B cell (primary cell): Measurements from ENCODE around the gene PSMD3. TPM values are rescaled to one million over a fixed set of nuclear protein-coding genes. Genes with fewer than 3 reads are reported as not detected.

Experiments
- ATAC-seq: fragments of 200-7000 bp; cut with Tn5 transposase; one replicate; pipeline ENCODE4 v1.10.0; 2021; ENCODE audit warnings: low read depth, mild to moderate bottlenecking, moderate number of reproducible peaks, moderate library complexity
- CTCF ChIA-PET: fragments of 350-600 bp; sonication (Branson Sonifier 250); formaldehyde crosslinking; loops from one replicate; lab custom pipeline; 2021; ENCODE audit warnings: antibody characterized with exemption, inconsistent platforms; lab: Charles Lee
- POLR2A ChIA-PET: fragments of 350-600 bp; sonication (Branson Sonifier 250); formaldehyde crosslinking; loops from one replicate; lab custom pipeline; 2021; ENCODE audit warnings: antibody characterized with exemption; lab: Charles Lee
- DNase-seq: peaks from one replicate; pipeline ENCODE4 v3.0.0; 2013
- H2AFZ ChIP-seq: 2 replicates; pipeline ENCODE4 v1.6.1; 2012; ENCODE audit warnings: mild to moderate bottlenecking, low read depth, low read length; ENCODE audit not compliant: insufficient read depth, poor library complexity, severe bottlenecking
- H3K27ac ChIP-seq, 2 donors: 1 replicate in 1 of 2; 2 replicates in 1 of 2; pipeline ENCODE4 v1.5.1; 2012 to 2013; ENCODE audit warnings: low read length in 2 of 2, mild to moderate bottlenecking in 2 of 2, moderate library complexity in 1 of 2
- H3K27me3 ChIP-seq, 4 experiments: fragments of 200-600 bp in 1 of 4; sonication (generic) in 1 of 4; replicated peaks in 1 of 4; 1 replicate in 2 of 4; 2 replicates in 2 of 4; pipeline versions ENCODE4 v1.6.1 to v1.7.0; 2013 to 2016; ENCODE audit warnings: low read length in 3 of 4, mild to moderate bottlenecking in 2 of 4, mixed read lengths in 1 of 4, moderate library complexity in 1 of 4; ENCODE audit not compliant: insufficient read depth in 4 of 4, control insufficient read depth in 3 of 4; ENCODE audit errors: control extremely low read depth in 1 of 4
- H3K36me3 ChIP-seq, 2 experiments: replicated peaks in 1 of 2; 1 replicate in 1 of 2; 2 replicates in 1 of 2; pipeline versions ENCODE4 v1.6.1 to v1.7.1; 2013; ENCODE audit warnings: low read length in 1 of 2; ENCODE audit not compliant: insufficient read depth in 2 of 2, control insufficient read depth in 1 of 2; ENCODE audit errors: control extremely low read depth in 1 of 2, extremely low read depth in 1 of 2
- H3K4me1 ChIP-seq, 2 donors: fragments of 200-600 bp in 1 of 2; sonication (generic) in 1 of 2; 1 replicate in 1 of 2; 2 replicates in 1 of 2; pipeline versions ENCODE4 v1.5.1 to v1.6.1; 2013 to 2017; ENCODE audit warnings: low read length in 2 of 2; ENCODE audit not compliant: control insufficient read depth in 2 of 2, insufficient read depth in 2 of 2
- H3K4me2 ChIP-seq: replicated peaks from 2 replicates; pipeline ENCODE3; 2012; ENCODE audit warnings: mild to moderate bottlenecking, low read depth, low read length; ENCODE audit not compliant: poor library complexity, severe bottlenecking
- H3K4me3 ChIP-seq, 5 experiments: fragments of 200-600 bp in 1 of 5; sonication (generic) in 1 of 5; 1 replicate in 3 of 5; 2 replicates in 2 of 5; pipeline versions ENCODE4 v1.5.1 to v1.7.0; 2011 to 2016; ENCODE audit warnings: low read length in 4 of 5, mild to moderate bottlenecking in 4 of 5, low read depth in 2 of 5, control low read depth in 1 of 5, moderate library complexity in 1 of 5; ENCODE audit not compliant: insufficient read depth in 1 of 5; ENCODE audit errors: control extremely low read depth in 1 of 5, extremely low read depth in 1 of 5
- H3K79me2 ChIP-seq: fragments of 200-600 bp; sonication (generic); one replicate; pipeline ENCODE4 v1.6.0; 2016; ENCODE audit warnings: low read length; ENCODE audit not compliant: control insufficient read depth, insufficient read depth
- H3K9ac ChIP-seq: fragments of 200-600 bp; sonication (generic); 2 replicates; pipeline ENCODE4 v1.6.1; 2017; ENCODE audit warnings: mild to moderate bottlenecking, low read length, moderate library complexity
- H3K9me3 ChIP-seq, 3 donors: one replicate each; pipeline versions ENCODE4 v1.6.1 to v1.7.1; 2013; ENCODE audit warnings: low read length in 2 of 3; ENCODE audit not compliant: control insufficient read depth in 2 of 3, insufficient read depth in 1 of 3; ENCODE audit errors: control extremely low read depth in 1 of 3
- H4K20me1 ChIP-seq: 2 replicates; pipeline ENCODE4 v1.6.0; 2012; ENCODE audit warnings: mild to moderate bottlenecking, low read length; ENCODE audit not compliant: insufficient read depth, control insufficient read depth, poor library complexity, severe bottlenecking
- H3K27ac Mint-ChIP-seq: one replicate; pipeline ENCODE4 v1.8.0; 2021; ENCODE audit warnings: mixed read lengths
- H3K27me3 Mint-ChIP-seq: one replicate; pipeline ENCODE4 v1.8.0; 2021; ENCODE audit warnings: mixed read lengths
- H3K4me1 Mint-ChIP-seq: one replicate; pipeline ENCODE4 v1.8.0; 2021; ENCODE audit warnings: mixed read lengths
- H3K4me3 Mint-ChIP-seq: one replicate; pipeline ENCODE4 v1.8.0; 2021; ENCODE audit warnings: mixed read lengths
- H3K9me3 Mint-ChIP-seq: one replicate; pipeline ENCODE4 v1.8.0; 2022; ENCODE audit warnings: mixed read lengths; ENCODE audit not compliant: insufficient read depth
- CTCF ChIP-seq: fragments of 200-600 bp; IDR thresholded peaks from one replicate; pipeline ENCODE4 v1.8.0; 2022; ENCODE audit warnings: antibody characterized with exemption, mild to moderate bottlenecking
- EZH2 ChIP-seq: IDR thresholded peaks from 2 replicates; pipeline ENCODE4 v1.6.1; 2012; ENCODE audit warnings: borderline replicate concordance, low read depth, mild to moderate bottlenecking, moderate library complexity, low read length; ENCODE audit not compliant: insufficient read depth, poor library complexity, severe bottlenecking
- WGBS: methylation state at CpG from one replicate; pipeline ENCODE4 v1.1.5; 2013; ENCODE audit warnings: missing lambda C conversion rate; ENCODE audit not compliant: insufficient coverage; 5-methylcytosine and 5-hydroxymethylcytosine counted together
- intact Hi-C: fragments of 100-400 bp; cut with micrococcal nuclease; formaldehyde crosslinking; loops from one replicate; pipeline ENCODE4 v1.10.0; 2022
- polyA plus RNA-seq: library from polyadenylated mRNA; depleted of rRNA; stranded (reverse); fragments of >200 nt; gene quantifications from 2 replicates; pipeline ENCODE4 v1.2.3, GENCODE V29; 2012
- total RNA-seq, 2 donors: library from RNA; stranded (reverse); fragments of 120-200 nt in 1 of 2; gene quantifications; 1 replicate in 1 of 2; 2 replicates in 1 of 2; pipeline versions ENCODE4 v1.2.3 to v1.2.4, GENCODE V29; 2013 to 2022

Gene PSMD3
- total and polyA plus RNA-seq, 2 donors (not counting 1 experiment from before 2014, with no cell fraction given) = 72.6 to 76.6 TPM

GRCh38 chr17:40034426-40035161 lies 54.0 kb downstream of the PSMD3 start:
- Histone ChIP-seq H2AFZ (no peak overlapping the region), H3K9ac (no peak overlapping the region), H3K9me3 (no peaks in the 10 kb centered on the region), H3K79me2 (no peaks in the 10 kb centered on the region), H3K4me2 (no peak overlapping the region), H3K27ac (no peak overlapping the region), H3K36me3 (peaks cover 0 to 57% of the 10 kb centered on the region in 2 experiments), H3K4me3 (no peak overlapping the region), H4K20me1 (no peaks in the 10 kb centered on the region), H3K27me3 (no peaks in the 10 kb centered on the region), H3K4me1 (no peaks in the 10 kb centered on the region)
- TF ChIP-seq EZH2 (no peak), CTCF (no peak)
- ATAC-seq (no peak), DNase-seq (no peak)
- 94% methylated on average over 7 of the region's 8 CpGs for WGBS
- no peak overlapping the region for H3K27ac Mint-ChIP-seq
- no peak overlapping the region for H3K4me3 Mint-ChIP-seq
- CTCF ChIA-PET = interaction anchor here (1.0 to 5.0 kb wide), 5 partner anchors 8 to 134 kb away, joined by 3 to 52 read pairs (median 4); no protein-coding TSS in a partner anchor
- H3K9me3 Mint-ChIP-seq = no peaks in the 10 kb centered on the region
- no peaks in the 10 kb centered on the region for H3K27me3 Mint-ChIP-seq
- POLR2A ChIA-PET = interaction anchor here (0.6 kb wide), 1 partner anchor 16 kb away, joined by 3 read pairs; no protein-coding TSS in a partner anchor
- no peaks in the 10 kb centered on the region for H3K4me1 Mint-ChIP-seq
- intact Hi-C loops = no loop called here

GRCh38 chr17:40035162-40035559 lies 54.6 kb downstream of the PSMD3 start:
- TF ChIP-seq CTCF (peak; percentile 16), EZH2 (no peak)
- Mint-ChIP-seq H3K4me1 (no peaks in the 10 kb centered on the region), H3K27ac (no peak overlapping the region), H3K9me3 (no peaks in the 10 kb centered on the region), H3K27me3 (no peaks in the 10 kb centered on the region), H3K4me3 (no peak overlapping the region)
- no peaks in the 10 kb centered on the region for H4K20me1 ChIP-seq
- no peak overlapping the region for H3K9ac ChIP-seq
- ChIA-PET POLR2A (no interaction called here), CTCF (interaction anchor here (1.3 to 5.0 kb wide), 4 partner anchors 8 to 76 kb away, joined by 3 to 52 read pairs (median 6); no protein-coding TSS in a partner anchor)
- no peaks in the 10 kb centered on the region for H3K9me3 ChIP-seq
- no peak overlapping the region for H3K4me3 ChIP-seq
- H2AFZ ChIP-seq = no peak overlapping the region
- no peaks in the 10 kb centered on the region for H3K4me1 ChIP-seq
- no peak overlapping the region for H3K4me2 ChIP-seq
- H3K27me3 ChIP-seq = no peaks in the 10 kb centered on the region
- H3K27ac ChIP-seq = no peak overlapping the region
- WGBS = 90% methylated on average over 11 of the region's 12 CpGs
- DNase-seq (no peak), ATAC-seq (no peak)
- peaks cover 0 to 54% of the 10 kb centered on the region in 2 experiments for H3K36me3 ChIP-seq
- no peaks in the 10 kb centered on the region for H3K79me2 ChIP-seq
- intact Hi-C loops = no loop called here
